GM12865 (cell line): ENCODE results near the gene NEGR1.

ENCODE experiments used
- DNase-seq: peaks from one replicate; pipeline ENCODE4 v3.0.0; 2010; ENCODE audit warnings: low read depth
- H3K4me3 ChIP-seq: 2 replicates; pipeline ENCODE4 v1.5.1; 2011; ENCODE audit warnings: mild to moderate bottlenecking, low read depth, low read length, control low read depth
- CTCF ChIP-seq: IDR thresholded peaks from 2 replicates; pipeline ENCODE4 v1.5.1; 2011; ENCODE audit warnings: low read length, control low read depth, low read depth, inconsistent platforms; ENCODE audit not compliant: insufficient read depth; ENCODE audit errors: missing control alignments

NEGR1 gene

GRCh38 chr1:71823708-71824305 lies 458.5 kb downstream of the NEGR1 start:
- TF ChIP-seq CTCF = no peak
- H3K4me3 ChIP-seq = no peak overlapping the region
- DNase-seq = no peak

GRCh38 chr1:71817028-71817427 lies 465.3 kb downstream of the NEGR1 start:
- DNase-seq = no peak
- H3K4me3 ChIP-seq = no peak overlapping the region
- no peak for TF ChIP-seq CTCF

GRCh38 chr1:71809085-71809484 lies 473.3 kb downstream of the NEGR1 start:
- DNase-seq = no peak
- no peak for TF ChIP-seq CTCF
- no peak overlapping the region for H3K4me3 ChIP-seq

GRCh38 chr1:71804140-71804539 lies 478.2 kb downstream of the NEGR1 start:
- no peak for TF ChIP-seq CTCF
- no peak for DNase-seq
- H3K4me3 ChIP-seq = no peak overlapping the region

- no peak for DNase-seq
- no peak overlapping the region for H3K4me3 ChIP-seq
- no peak for TF ChIP-seq CTCF
Measured at GRCh38 chr1:71796006-71796405, 486.3 kb downstream of the NEGR1 start.

GRCh38 chr1:71792264-71792663 lies 490.1 kb downstream of the NEGR1 start:
- TF ChIP-seq CTCF = no peak
- H3K4me3 ChIP-seq = no peak overlapping the region
- no peak for DNase-seq

- DNase-seq = no peak
- H3K4me3 ChIP-seq = no peak overlapping the region
- no peak for TF ChIP-seq CTCF
Measured at GRCh38 chr1:71788113-71788512, 494.2 kb downstream of the NEGR1 start.
